ENCODE data around the gene SLC39A8.
A peak's percentile ranks its signal among the peaks of the same experiment; 100 is the strongest.
"Not testable (repeated sequence)": the region's sequence is repeated elsewhere in the genome, so short reads cannot be mapped to it uniquely, and the experiment has no call there.

The SLC39A8 gene

GRCh38 chr4:102344954-102345794, at the start of gene SLC39A8:
TSS of gene SLC39A8 (minus strand) at chr4:102345482. CDS start at chr4:102344662, 820 bp downstream.
- peak; percentile 67 to 77 for DNase-seq

GRCh38 chr4:102392033-102392744, 46.9 kb upstream of the SLC39A8 start:
- no peak for DNase-seq

DNA sequence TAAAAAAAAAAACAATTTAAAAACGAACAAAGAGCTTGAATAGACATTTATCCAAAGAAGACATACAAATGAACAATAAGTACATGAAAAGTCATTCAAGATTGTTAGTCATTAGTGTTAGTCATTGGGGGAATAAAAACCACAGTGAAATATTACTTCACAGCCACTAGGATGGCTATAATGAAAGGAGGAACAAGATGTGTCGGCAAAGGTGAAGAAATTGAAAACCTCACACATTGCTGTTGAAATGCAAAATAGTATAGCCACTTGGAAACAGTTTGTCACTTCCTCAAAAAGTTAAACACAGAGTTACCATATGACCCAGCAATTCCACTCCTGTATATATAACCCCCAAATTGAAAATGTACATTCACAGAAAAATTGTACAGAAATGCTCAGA, 45.2 kb upstream of the SLC39A8 start:
- no peak for DNase-seq

DNA sequence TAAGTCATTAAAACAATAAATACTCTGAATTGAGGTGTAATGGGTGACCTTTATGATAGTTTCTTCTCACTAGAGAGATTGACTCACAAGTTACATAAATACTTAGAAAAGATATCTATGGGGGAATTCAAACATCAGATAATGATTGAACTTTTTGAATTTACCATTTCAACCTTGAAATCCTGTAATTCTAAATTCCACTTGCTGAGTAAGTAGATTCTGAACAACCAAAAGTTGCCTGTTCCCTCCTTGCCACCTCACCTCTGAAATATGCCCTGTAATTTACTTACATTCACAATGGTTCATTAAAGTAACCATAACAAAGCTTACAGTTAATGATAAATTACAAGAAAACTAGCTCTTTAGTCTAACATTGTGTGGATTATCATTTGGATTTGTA, 43.3 kb upstream of the SLC39A8 start:
- DNase-seq = no peak

GRCh38 chr4:102387552-102388150, 42.4 kb upstream of the SLC39A8 start:
- DNase-seq = no peak

DNA sequence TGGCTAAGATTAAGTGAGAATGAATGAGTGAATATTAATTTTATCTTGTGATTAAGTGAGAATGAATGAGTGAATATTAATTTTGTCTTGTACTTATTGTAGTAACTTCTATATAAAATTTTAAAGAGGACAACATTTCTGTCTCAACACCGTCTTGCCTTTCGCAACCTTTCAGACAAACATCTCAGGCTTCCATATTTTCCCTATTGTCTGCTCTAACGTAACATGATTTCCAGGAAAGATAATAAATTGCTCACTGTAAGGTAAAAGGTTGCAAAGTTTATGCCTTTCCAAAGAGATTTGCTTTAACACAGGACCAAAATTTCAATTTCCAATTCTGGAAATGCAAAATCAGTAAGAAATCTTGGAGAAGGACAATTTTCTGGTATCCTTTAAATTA, 41.7 kb upstream of the SLC39A8 start:
- no peak for DNase-seq

GRCh38 chr4:102380253-102380652, 35.0 kb upstream of the SLC39A8 start:
- DNase-seq = not testable (repeated sequence)

DNA sequence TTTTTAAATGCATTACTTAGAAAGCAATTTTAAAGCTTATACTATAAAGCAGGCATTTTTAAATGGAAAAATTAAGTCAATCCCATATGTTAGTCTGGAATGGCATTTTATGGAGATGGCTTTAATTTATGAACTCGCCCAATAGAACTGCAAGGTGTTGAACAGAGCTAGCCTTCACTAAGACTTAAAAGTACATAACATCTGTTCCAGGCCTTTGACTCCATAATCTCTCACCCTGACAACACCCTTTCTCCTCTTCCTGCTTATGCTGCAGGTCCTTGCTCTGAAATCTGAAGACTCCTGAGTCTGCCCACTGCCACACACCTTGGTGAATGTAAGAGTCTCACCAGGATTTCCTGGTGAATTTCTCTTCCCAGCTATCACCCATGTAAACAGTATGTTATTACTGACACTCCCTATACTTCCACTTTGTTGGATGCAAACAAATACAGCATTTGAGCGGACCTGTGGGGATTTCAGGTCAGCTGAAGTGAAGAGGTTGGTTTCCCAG, 17.7 kb upstream of the SLC39A8 start:
- DNase-seq = no peak

DNA sequence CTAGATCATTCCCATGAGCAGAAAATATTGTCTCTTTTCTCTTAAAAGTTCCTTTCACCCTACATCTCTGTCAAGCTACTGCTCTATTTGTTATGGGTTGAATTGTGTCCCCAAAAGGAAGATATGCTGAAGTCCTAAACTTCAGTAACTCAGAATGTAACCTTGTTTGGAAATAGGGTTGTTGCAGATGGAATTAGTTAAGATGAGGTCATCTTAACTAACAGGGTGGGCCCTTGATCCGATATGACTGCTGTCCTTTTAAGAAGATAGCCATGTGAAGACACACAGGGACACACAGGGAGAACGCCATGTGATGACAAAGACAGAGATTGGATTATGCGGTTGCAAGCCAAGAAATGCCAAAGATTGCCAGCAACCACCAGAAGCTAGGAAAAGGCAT, 12.8 kb upstream of the SLC39A8 start:
- DNase-seq = no peak

GRCh38 chr4:102357637-102358036, 12.4 kb upstream of the SLC39A8 start:
- not testable (repeated sequence) for DNase-seq

GRCh38 chr4:102356562-102357202, 11.4 kb upstream of the SLC39A8 start:
- DNase-seq = no peak

DNA sequence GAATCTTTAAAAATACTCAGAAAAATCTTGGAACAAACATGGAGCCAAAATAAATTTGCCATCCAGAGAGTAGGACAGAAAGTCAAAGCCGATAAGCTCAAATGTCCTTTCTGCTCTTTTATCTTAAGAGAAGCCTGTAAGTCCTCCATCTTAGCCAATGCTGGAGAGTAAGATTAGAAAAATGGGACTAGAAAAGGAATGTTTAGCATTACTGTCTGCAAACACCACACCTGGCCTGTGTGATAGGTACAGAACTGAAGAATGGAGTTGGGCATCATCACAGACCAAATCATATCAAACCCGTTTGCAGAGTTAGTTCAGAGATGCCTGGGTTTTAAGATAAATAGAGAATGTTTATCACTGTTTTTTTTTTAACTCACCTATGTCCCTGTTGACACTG, 10.5 kb upstream of the SLC39A8 start:
- no peak for DNase-seq

- DNase-seq = no peak
Observed at GRCh38 chr4:102354671-102355454, 9.6 kb upstream of the SLC39A8 start.

GRCh38 chr4:102352781-102353180, 7.5 kb upstream of the SLC39A8 start:
- DNase-seq = no peak

DNA sequence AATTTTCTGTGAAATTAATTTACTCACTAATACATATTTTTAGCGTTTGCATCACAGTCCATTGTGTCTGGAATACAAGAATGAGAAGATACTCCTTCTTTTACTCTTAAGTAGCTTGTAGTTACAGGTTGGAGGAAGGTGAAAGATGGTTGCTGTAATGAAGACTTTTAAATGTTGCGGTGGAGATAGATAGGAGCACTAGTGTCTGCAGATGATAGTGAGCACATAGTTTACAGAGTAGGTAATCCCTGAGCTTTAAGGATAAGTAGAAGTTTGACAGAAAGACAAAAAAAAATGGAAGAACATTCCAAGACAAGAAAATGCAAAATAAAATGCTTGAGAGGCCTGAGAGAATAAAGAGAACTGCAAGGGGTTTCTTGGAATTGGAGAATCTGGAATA, 5.4 kb upstream of the SLC39A8 start:
- DNase-seq = no peak

DNA sequence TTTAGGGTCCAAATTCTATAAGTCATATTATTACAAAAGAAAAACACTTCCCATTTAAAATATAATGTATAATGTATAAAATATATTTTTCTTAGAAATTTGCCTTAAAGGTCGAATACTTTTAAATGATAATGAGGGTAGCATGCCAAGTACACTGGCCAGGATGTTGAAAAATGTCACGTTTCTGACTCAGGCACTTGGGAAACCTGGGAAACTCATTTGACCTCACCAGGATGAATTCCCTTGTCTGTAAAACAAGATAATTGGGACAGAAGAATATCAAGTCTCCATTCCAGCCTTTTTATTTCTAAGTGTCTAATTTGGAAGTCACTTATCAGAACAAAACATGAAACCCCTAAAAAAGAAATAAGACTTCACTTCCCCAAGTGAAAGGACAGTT, 3.4 kb upstream of the SLC39A8 start:
- DNase-seq = no peak

GRCh38 chr4:102345795-102346100, 466 bp upstream of the SLC39A8 start:
- DNase-seq = no peak

- peak; percentile 40 to 57 for DNase-seq
Observed at GRCh38 chr4:102344520-102344953, 745 bp downstream of the SLC39A8 start.

- DNase-seq = no peak
Observed at GRCh38 chr4:102343964-102344519, 1.2 kb downstream of the SLC39A8 start.

DNA sequence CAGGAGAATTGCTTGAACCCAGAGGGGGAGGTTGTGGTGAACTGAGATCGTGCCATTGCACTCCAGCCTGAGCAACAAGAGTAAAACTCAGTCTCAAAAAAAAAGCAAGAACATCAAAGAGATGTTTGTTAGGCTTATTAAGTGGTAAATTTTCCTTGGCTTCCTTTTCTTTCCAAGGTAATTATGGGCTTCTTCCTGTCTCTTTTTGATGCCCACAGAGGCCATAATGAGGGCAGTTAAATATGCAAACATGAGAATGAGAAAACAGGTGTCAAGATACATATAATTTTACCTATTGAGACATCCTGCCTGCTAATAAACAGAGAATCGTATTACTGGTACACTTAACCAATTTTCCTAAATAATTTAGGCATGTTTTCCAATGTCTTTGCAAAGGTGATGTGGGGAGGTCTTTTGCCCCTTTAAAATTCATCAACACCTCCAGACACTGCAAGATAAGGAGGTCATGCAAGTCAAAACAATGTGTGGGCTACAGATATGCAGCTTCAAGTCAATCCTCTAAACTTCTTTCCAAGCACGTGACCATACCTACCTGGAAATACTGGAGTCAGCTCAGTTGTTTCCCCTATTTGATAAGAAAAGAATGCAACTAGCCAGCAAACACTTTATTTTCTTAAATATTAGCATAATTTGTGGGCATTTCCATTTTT, 2.7 kb downstream of the SLC39A8 start:
- no peak for DNase-seq

DNA sequence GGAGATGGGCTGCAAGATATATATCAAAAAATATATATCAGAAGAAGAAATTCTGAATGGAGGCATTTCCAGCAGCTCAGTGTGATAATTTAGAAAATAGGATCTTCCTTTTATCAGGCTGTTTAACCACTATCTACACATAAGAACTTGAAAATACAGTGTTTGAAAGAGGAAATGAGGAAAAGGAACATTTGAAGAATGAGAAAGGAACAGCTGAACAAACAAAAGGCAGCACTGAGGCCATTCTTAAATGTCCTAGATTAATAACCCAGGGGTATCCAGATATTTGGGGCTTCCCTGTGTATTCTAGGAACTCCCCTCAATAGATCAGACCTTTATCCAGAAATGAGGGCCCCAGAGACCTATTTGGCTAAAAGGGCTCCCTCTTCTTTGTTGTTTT, 4.1 kb downstream of the SLC39A8 start:
- DNase-seq = no peak

DNA sequence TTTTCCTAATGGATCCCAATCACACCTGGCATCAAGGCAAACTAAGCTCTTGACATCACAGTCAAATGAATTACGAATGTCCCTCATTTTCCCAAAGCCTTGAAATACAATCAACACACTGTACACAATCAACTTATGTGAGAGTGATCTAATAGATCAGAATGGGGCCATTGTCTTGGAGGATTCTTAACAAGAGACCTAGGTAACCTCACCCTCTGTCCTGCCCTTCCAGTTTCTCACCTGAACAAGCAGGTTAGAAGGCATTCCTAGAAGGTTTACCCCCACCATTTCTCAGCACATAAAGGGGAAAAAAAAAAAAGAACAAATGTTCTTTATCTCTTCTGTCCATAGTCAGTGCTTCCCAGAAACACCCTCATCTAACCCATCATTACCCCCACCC, 6.3 kb downstream of the SLC39A8 start:
- no peak for DNase-seq

Measured in NCI-H1930 (cell line).